Lung (tissue), 12 donors: Measurements from ENCODE around the gene APOB. TPM values are rescaled to one million over a fixed set of nuclear protein-coding genes. Genes with fewer than 3 reads are reported as not detected.

Experiments
- ATAC-seq: fragments of 200-7000 bp; cut with Tn5 transposase; one replicate; pipeline ENCODE4 v1.9.1; 2020; ENCODE audit warnings: moderate number of reproducible peaks; ENCODE audit not compliant: insufficient read depth, low FRiP score
- DNase-seq, 3 donors: peaks; one replicate each; pipeline ENCODE4 v3.0.0-alpha.2; 2013 to 2017
- H3K27ac ChIP-seq, 2 donors: one replicate each; pipeline ENCODE4 v1.5.1; 2013; ENCODE audit warnings: mild to moderate bottlenecking in 2 of 2, moderate library complexity in 2 of 2, control low read depth in 1 of 2, inconsistent platforms in 1 of 2, low read depth in 1 of 2, low read length in 1 of 2
- H3K27me3 ChIP-seq, 3 donors: one replicate each; pipeline ENCODE4 v1.5.1; 2013; ENCODE audit warnings: low read length in 2 of 3; ENCODE audit not compliant: control insufficient read depth in 3 of 3, insufficient read depth in 3 of 3
- H3K36me3 ChIP-seq, 4 donors: one replicate each; pipeline ENCODE4 v1.5.1; 2013; ENCODE audit warnings: low read length in 4 of 4, mild to moderate bottlenecking in 1 of 4, moderate library complexity in 1 of 4; ENCODE audit not compliant: control insufficient read depth in 4 of 4, insufficient read depth in 4 of 4
- H3K4me1 ChIP-seq, 5 donors: one replicate each; pipeline ENCODE4 v1.5.1; 2013; ENCODE audit warnings: low read length in 5 of 5, mild to moderate bottlenecking in 2 of 5, moderate library complexity in 1 of 5; ENCODE audit not compliant: control insufficient read depth in 5 of 5, insufficient read depth in 5 of 5
- H3K4me3 ChIP-seq: one replicate; pipeline ENCODE4 v1.5.1; 2013; ENCODE audit warnings: mild to moderate bottlenecking, control low read depth, moderate library complexity
- H3K9ac ChIP-seq, 2 donors: one replicate each; pipeline ENCODE4 v1.5.1; 2013; ENCODE audit warnings: low read length in 2 of 2, control low read depth in 1 of 2; ENCODE audit not compliant: insufficient read depth in 1 of 2
- H3K9me3 ChIP-seq, 4 donors: one replicate each; pipeline ENCODE4 v1.5.1; 2013; ENCODE audit warnings: low read length in 3 of 4, mild to moderate bottlenecking in 1 of 4, moderate library complexity in 1 of 4; ENCODE audit not compliant: control insufficient read depth in 4 of 4, insufficient read depth in 3 of 4
- WGBS, 2 donors: extraction: QIAGEN DNeasy Blood & Tissue Kit; methylation state at CpG; one replicate each; pipeline ENCODE4 v1.1.7; 2013; 5-methylcytosine and 5-hydroxymethylcytosine counted together
- polyA plus RNA-seq, 2 donors: library from polyadenylated mRNA; stranded (reverse); fragments of 200-250 nt; gene quantifications; one replicate each; pipeline ENCODE4 v1.2.1, GENCODE V29; 2013
- total RNA-seq, 2 donors: library from RNA; depleted of rRNA in 1 of 2; stranded (reverse); fragments of >200 nt in 1 of 2; gene quantifications; one replicate each; pipeline ENCODE4 v1.2.1, GENCODE V29; 2014 to 2021
- TF ChIP-seq, protein P1 (sequence below): IDR thresholded peaks from 2 replicates; pipeline ENCODE4 v1.5.1; 2012; ENCODE audit warnings: mild to moderate bottlenecking; ENCODE audit errors: control extremely low read depth, extremely low read depth
- donor health status: control.
- donor health status: control.
- donor health status: Bipolar disorder and iron deficiency.
- donor health status: healthy.
- donor health status: DM: yes; HTN: yes; CAD: no.

APOB gene
- total and polyA plus RNA-seq, 4 donors = 0.04 to 1.7 (median 0.18) TPM

DNA sequence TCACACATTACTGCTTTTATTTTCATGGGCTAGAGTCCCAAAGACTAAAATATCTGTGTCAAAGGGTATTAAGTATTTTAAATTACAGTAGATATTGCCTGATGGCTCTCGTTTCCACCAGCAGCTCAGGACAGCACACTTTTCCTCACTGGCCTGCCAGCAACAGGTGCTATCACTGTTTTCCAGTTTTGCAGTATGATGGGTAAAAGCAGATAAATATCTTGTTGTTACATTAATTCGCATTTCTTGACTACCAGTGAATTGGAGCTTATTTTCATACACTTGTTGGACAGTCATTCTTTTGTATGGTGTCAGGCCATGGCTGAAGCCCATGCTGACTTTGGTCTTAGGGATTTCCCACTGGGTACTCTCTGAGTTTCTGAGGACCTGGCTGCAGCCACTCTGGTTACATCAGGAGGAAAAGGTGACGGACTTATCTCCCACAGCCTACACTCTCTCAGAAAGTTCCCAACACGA lies 4.8 kb downstream of the APOB start:
- Histone ChIP-seq H3K27me3 (peaks cover 0 to 15% (median 0%) of the 10 kb centered on the region in 3 donors), H3K9me3 (no peaks in the 10 kb centered on the region), H3K4me1 (peaks cover 0 to 8% (median 0%) of the 10 kb centered on the region in 5 donors), H3K9ac (no peak overlapping the region), H3K36me3 (no peaks in the 10 kb centered on the region), H3K27ac (no peak overlapping the region), H3K4me3 (no peak overlapping the region)
- ATAC-seq (no peak), DNase-seq (no peak)
- TF ChIP-seq, protein P1, sequence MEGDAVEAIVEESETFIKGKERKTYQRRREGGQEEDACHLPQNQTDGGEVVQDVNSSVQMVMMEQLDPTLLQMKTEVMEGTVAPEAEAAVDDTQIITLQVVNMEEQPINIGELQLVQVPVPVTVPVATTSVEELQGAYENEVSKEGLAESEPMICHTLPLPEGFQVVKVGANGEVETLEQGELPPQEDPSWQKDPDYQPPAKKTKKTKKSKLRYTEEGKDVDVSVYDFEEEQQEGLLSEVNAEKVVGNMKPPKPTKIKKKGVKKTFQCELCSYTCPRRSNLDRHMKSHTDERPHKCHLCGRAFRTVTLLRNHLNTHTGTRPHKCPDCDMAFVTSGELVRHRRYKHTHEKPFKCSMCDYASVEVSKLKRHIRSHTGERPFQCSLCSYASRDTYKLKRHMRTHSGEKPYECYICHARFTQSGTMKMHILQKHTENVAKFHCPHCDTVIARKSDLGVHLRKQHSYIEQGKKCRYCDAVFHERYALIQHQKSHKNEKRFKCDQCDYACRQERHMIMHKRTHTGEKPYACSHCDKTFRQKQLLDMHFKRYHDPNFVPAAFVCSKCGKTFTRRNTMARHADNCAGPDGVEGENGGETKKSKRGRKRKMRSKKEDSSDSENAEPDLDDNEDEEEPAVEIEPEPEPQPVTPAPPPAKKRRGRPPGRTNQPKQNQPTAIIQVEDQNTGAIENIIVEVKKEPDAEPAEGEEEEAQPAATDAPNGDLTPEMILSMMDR = no peak
- 62 to 67% methylated on average over 4 of the region's 4 CpGs for WGBS, 2 donors

- TF ChIP-seq, protein P1 = no peak
- Histone ChIP-seq H3K9ac (no peak overlapping the region), H3K4me1 (peaks cover 0 to 8% (median 0%) of the 10 kb centered on the region in 5 donors), H3K4me3 (no peak overlapping the region), H3K36me3 (no peaks in the 10 kb centered on the region), H3K9me3 (no peaks in the 10 kb centered on the region), H3K27ac (peak overlapping the region in 1 of 2 donors; percentile 45), H3K27me3 (peaks cover 0 to 15% (median 0%) of the 10 kb centered on the region in 3 donors)
- ATAC-seq = peak; percentile 51
- peak in 2 of 3 donors; percentile 11 to 14 for DNase-seq
- WGBS, 2 donors = 55 to 84% methylated on average over 4 of the region's 4 CpGs
Measured at GRCh38 chr2:21038403-21039073, 5.3 kb downstream of the APOB start.

DNA sequence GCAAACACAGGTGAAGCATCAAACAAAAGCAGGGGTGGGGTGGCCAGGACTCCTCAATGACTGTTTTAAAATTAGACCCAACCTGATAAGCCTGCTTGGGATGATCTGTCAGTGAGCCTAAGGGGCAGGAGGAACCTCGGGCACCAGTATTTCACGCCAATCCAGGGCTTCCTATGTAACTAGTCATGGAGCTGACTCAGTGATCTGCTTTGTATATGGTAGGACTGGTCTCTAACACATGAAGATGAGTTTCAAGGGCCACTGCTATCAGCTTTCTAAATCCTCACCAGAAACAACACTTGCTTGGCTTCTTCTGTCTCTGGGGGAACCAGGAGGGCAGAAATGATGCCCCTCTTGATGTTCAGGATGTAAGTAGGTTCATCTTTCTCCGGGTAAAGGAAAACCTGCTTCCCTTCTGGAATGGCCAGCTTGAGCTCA lies 6.2 kb downstream of the APOB start:
- TF ChIP-seq, protein P1 = no peak
- Histone ChIP-seq H3K36me3 (no peaks in the 10 kb centered on the region), H3K27ac (no peak overlapping the region), H3K27me3 (peaks cover 0 to 15% (median 0%) of the 10 kb centered on the region in 3 donors), H3K4me3 (no peak overlapping the region), H3K9me3 (no peaks in the 10 kb centered on the region), H3K9ac (no peak overlapping the region), H3K4me1 (peaks cover 0 to 4% (median 0%) of the 10 kb centered on the region in 5 donors)
- 87 to 90% methylated on average over 3 of the region's 3 CpGs for WGBS, 2 donors
- DNase-seq = no peak
- ATAC-seq = no peak
